ENCODE results near the gene SCN11A. TPM values are rescaled to one million over a fixed set of nuclear protein-coding genes. Genes with fewer than 3 reads are reported as not detected.
"Not testable (repeated sequence)": the region's sequence is repeated elsewhere in the genome, so short reads cannot be mapped to it uniquely, and the experiment has no call there.

Gene SCN11A
- total RNA-seq, 1 experiment from 2014 or later, result not detected

DNA sequence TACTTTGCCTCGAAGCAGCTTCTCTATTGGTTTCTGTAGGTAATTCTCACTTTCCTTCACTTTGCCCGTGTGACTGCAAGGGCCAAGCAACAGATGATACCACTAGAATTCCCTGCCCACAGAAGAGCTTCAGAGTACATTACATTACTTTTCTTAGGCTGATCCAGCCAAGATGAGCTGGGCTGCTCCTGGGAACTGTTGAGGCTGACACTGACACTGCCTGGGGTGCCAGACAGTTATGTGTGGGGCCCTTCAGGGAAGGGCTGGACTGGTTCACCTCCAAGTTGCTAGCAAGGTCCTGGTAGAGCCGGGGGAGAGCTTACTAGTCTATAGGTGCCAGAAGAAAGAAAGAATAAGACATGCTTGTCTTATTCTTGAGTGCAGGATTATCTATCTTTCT, 36.7 kb upstream of the SCN11A start:
- Histone ChIP-seq H3K4me1 (replicated peaks) (no peaks in the 10 kb centered on the region), H3K36me3 (peaks cover 21% of the 10 kb centered on the region), H3K27ac (no peak overlapping the region), H3K4me3 (no peak overlapping the region), H3K9me3 (replicated peaks) (no peaks in the 10 kb centered on the region), H3K27me3 (replicated peaks) (no peaks in the 10 kb centered on the region)
- DNase-seq (ENCODE audit: low read depth in 1 of 2, low spot score in 2 of 2), result no peak

DNA sequence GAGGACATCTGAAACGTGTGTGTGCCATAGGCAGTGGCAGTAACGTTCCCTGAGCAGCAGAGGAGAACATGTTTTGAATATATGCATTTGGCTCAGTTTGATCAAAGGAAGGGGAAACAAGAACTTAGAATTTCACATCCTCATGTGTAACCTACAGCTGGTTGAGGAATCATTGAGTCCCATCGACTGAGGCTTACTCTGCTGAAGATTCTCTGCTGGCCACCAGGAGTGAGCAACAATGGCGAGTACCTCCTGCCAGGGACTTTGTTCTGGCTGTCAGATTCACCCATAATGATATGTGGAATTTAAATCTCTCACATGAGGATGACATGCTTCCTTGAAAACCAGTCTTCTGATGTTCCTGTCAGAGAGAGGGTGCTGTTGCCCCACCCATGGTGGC, 34.4 kb upstream of the SCN11A start:
- Histone ChIP-seq H3K36me3 (peaks cover 21% of the 10 kb centered on the region), H3K27ac (no peak overlapping the region), H3K9me3 (replicated peaks) (no peaks in the 10 kb centered on the region), H3K4me3 (no peak overlapping the region), H3K27me3 (replicated peaks) (no peaks in the 10 kb centered on the region), H3K4me1 (replicated peaks) (no peaks in the 10 kb centered on the region)
- DNase-seq (ENCODE audit: low read depth in 1 of 2, low spot score in 2 of 2), result no peak

DNA sequence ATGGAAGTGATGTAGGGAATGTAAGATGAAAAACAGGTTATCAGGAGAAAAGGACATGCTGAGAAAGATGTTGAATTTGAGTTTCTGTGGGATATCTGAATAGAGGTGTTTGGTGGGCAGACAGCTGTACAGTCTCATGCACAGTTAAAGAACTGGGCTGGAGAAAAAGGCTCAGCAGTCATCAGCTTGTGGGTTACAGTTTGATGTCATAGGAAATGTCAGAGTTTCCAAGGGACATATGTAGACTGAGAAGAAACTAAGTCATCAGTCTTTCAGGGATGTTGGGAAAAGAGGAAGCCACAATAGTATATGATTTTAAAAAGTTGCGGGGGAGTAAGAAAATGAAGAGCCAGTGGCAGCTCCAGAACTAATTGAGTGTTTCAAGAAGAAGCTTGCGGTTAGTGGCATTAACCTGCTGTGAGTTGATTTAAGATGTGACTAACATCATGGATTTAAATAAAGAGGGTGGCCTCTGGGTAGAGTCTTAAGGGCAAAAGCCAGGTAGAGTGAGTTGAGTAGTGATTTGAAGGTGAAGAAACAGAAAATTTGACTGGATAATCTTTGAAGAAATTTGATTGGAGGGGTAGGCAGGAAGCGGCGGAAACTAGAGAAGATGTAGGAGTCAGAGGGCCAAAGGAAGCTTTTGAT, 31.0 kb upstream of the SCN11A start:
- H3K9me3 ChIP-seq (replicated peaks), result no peaks in the 10 kb centered on the region
- peaks cover 21% of the 10 kb centered on the region for H3K36me3 ChIP-seq
- H3K4me1 ChIP-seq (replicated peaks), result no peaks in the 10 kb centered on the region
- no peak overlapping the region for H3K27ac ChIP-seq
- no peaks in the 10 kb centered on the region for H3K27me3 ChIP-seq (replicated peaks)
- no peak for DNase-seq (ENCODE audit: low read depth in 1 of 2, low spot score in 2 of 2)
- H3K4me3 ChIP-seq, result no peak overlapping the region

DNA sequence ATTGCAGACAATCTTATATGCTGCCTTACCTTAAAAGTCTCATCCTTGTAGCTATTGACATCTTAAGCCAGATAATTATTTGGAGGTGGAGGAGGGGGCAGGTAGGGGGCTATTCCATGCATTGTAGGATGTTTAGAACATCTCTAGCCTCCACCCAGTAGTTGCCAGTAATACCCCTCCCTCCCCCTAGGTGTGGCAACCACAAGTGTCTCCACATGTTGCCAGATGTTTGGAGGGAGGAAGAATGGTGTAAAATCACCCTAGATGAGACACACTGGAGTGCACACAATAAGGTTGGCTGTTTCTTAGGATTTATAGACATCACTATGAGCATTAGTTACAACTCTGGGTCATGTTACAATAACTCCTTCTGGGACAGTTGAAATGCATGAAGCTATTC, 28.3 kb upstream of the SCN11A start:
- no peaks in the 10 kb centered on the region for H3K9me3 ChIP-seq (replicated peaks)
- DNase-seq (ENCODE audit: low read depth in 1 of 2, low spot score in 2 of 2), result no peak
- H3K36me3 ChIP-seq, result peaks cover 18% of the 10 kb centered on the region
- H3K4me3 ChIP-seq, result no peak overlapping the region
- H3K27ac ChIP-seq, result no peak overlapping the region
- H3K27me3 ChIP-seq (replicated peaks), result no peaks in the 10 kb centered on the region
- H3K4me1 ChIP-seq (replicated peaks), result no peaks in the 10 kb centered on the region

DNA sequence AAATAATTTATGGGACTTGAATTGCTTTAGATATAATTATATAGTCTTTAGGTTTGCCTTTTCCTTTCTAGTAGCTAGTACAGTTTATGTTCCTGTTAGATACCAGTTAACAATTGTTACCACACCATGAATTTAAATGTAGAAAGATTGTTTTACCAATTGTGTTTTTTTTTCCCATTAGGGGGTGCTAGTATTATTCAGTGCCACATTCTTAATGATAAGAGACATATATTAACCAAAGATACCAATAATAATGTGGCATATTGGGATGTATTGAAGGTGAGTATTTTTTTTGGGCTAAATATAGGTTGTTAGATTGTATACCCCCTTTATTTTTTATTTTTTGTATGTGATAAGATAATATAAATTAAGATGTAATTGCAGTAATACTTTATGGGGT, 27.8 kb upstream of the SCN11A start:
- no peaks in the 10 kb centered on the region for H3K27me3 ChIP-seq (replicated peaks)
- DNase-seq (ENCODE audit: low read depth in 1 of 2, low spot score in 2 of 2), result no peak
- no peak overlapping the region for H3K4me3 ChIP-seq
- H3K27ac ChIP-seq, result no peak overlapping the region
- H3K4me1 ChIP-seq (replicated peaks), result no peaks in the 10 kb centered on the region
- H3K9me3 ChIP-seq (replicated peaks), result no peaks in the 10 kb centered on the region
- peaks cover 19% of the 10 kb centered on the region for H3K36me3 ChIP-seq

DNA sequence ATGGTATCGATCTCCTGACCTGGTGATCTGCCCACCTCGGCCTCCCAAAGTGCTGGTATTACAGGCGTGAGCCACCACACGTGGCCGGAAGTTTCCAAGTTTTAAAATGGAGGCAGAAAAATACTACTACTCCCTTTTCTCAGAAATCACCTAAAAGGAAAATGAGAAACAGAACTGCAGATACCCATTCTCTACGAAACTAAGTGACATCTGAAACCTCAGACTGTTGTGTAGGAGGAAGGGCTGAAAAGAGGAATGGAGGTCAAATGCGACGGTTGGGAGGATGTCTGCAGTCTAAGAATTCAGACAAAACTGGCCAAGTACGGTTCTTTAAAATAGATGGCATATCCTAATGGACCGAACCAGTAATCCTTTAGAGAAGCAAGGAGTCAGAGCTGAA, 24.2 kb upstream of the SCN11A start:
- H3K27ac ChIP-seq, result no peak overlapping the region
- H3K9me3 ChIP-seq (replicated peaks), result no peaks in the 10 kb centered on the region
- H3K4me3 ChIP-seq, result no peak overlapping the region
- H3K4me1 ChIP-seq (replicated peaks), result no peaks in the 10 kb centered on the region
- H3K27me3 ChIP-seq (replicated peaks), result no peaks in the 10 kb centered on the region
- no peak for DNase-seq (ENCODE audit: low read depth in 1 of 2, low spot score in 2 of 2)
- peaks cover 17% of the 10 kb centered on the region for H3K36me3 ChIP-seq

DNA sequence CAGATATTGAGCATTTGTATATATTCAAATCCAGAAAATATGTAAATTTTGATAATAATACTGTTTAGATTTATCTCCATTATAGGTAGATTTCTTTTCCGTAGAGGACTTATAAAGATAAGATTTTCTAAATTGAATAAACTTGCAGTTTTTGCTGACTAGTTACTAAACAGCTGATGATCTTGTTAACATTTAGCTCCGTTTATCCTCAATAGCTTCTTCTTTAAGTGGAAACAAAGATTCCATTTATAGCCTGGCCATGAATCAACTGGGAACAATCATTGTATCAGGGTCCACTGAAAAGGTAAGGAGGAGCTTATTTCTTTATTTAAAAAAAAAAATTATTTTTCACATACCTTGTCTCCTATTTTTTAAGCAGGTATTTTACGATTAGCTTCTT, 16.8 kb upstream of the SCN11A start:
- Histone ChIP-seq H3K4me1 (replicated peaks) (0 out of 2 replicates have a peak, but pooled peaks cover 3% of the 10 kb centered on the region), H3K4me3 (no peak overlapping the region), H3K36me3 (peaks cover 9% of the 10 kb centered on the region; the same call in 1 of the 2 replicates), H3K9me3 (replicated peaks) (no peaks in the 10 kb centered on the region), H3K27me3 (replicated peaks) (no peaks in the 10 kb centered on the region), H3K27ac (no peak overlapping the region)
- no peak for DNase-seq (ENCODE audit: low read depth in 1 of 2, low spot score in 2 of 2)

DNA sequence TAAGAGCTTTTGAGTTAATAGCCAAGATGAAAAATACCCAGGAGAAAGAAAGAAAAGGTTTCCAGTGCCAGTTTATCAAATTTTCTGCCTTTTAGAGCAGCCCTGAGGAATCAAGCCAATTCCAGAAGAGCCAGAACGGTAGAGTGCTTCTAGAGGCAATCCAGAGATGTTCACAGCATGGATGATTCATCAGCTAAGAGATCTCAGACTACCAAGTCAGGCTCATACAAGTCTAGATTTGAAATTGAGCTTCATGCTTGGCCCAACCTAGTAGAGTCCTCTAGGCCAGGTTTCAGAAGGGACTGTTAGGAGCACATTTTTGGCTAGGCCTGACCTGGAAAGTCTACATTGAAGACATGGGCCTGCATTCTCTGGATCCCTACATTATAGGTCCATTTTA, 15.5 kb upstream of the SCN11A start:
- Histone ChIP-seq H3K4me1 (replicated peaks) (0 out of 2 replicates have a peak, but pooled peaks cover 3% of the 10 kb centered on the region), H3K36me3 (peaks cover 9% of the 10 kb centered on the region; the same call in 1 of the 2 replicates), H3K9me3 (replicated peaks) (no peaks in the 10 kb centered on the region), H3K27me3 (replicated peaks) (no peaks in the 10 kb centered on the region), H3K27ac (no peak overlapping the region), H3K4me3 (no peak overlapping the region)
- DNase-seq (ENCODE audit: low read depth in 1 of 2, low spot score in 2 of 2), result no peak

DNA sequence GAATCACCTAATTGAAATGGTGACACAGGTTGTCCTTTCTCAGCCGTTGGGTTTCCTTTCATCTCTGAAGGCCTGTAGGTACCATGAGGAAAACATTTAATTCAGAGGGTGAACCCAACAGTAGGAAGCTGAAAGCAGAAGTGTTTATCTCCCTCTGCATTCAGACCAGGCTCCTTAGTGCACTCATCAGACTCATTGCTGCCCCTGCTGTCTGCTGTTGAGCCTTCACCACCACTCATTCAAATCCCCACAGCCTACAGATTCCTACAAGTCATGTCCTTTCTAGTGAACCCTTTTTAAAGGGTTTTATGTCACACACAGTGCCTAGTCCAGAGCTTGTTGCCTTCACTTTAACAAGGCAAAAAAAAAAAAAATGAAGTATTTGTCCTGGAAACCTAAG, 13.5 kb upstream of the SCN11A start:
- Histone ChIP-seq H3K27me3 (replicated peaks) (no peaks in the 10 kb centered on the region), H3K9me3 (replicated peaks) (no peaks in the 10 kb centered on the region), H3K27ac (no peak overlapping the region; the same call in 1 of the 2 replicates), H3K36me3 (peaks cover 9% of the 10 kb centered on the region; the same call in 1 of the 2 replicates), H3K4me3 (no peak overlapping the region), H3K4me1 (replicated peaks) (0 out of 2 replicates have a peak, but pooled peaks cover 3% of the 10 kb centered on the region)
- DNase-seq (ENCODE audit: low read depth in 1 of 2, low spot score in 2 of 2), result peak in 1 of 2 experiments; percentile 7

DNA sequence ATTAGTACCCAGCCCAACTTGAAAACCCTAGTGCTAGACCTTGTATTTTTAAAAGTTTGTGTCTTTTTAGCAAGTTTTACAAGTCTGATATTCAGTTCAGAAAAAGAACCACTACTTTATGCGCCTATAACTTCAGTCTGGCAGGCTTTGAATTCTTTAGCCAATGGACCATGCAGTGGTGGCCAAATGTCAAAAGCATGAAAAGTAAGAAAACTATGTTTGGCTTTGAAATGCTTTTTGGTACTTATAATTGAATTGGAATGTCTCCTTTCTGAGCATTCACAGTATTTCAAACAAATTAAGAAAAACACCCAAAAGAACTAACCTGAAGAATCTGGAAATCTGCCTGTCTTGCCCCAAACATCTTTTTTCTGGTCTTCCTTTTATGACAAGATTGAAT, 12.9 kb upstream of the SCN11A start:
- DNase-seq (ENCODE audit: low read depth in 1 of 2, low spot score in 2 of 2), result no peak
- Histone ChIP-seq H3K4me3 (no peak overlapping the region), H3K4me1 (replicated peaks) (0 out of 2 replicates have a peak, but pooled peaks cover 3% of the 10 kb centered on the region), H3K36me3 (peaks cover 9% of the 10 kb centered on the region; the same call in 1 of the 2 replicates), H3K9me3 (replicated peaks) (no peaks in the 10 kb centered on the region), H3K27ac (no peak overlapping the region; the same call in 1 of the 2 replicates), H3K27me3 (replicated peaks) (no peaks in the 10 kb centered on the region)

DNA sequence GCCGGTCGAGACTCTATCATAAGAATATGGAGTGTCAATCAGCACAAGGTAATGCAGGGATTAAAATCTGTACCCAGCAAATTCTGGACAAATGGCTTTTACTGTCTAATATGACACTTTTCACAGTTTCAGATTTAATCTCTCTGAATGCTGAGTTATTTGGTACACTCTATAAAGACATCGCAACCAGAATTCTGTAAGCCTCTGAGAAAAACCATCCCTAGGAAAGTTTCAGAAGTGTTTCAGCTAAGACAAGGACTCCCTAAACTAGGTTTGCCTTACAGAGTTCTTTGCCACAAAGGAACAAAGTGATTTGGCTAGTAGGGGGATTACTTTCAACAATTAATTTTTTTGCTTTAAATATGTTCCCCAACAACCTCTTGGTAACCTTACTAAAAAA, 11.4 kb upstream of the SCN11A start:
- Histone ChIP-seq H3K27me3 (replicated peaks) (no peaks in the 10 kb centered on the region), H3K9me3 (replicated peaks) (no peaks in the 10 kb centered on the region), H3K27ac (no peak overlapping the region), H3K4me3 (no peak overlapping the region), H3K36me3 (0 out of 2 replicates have a peak, but pooled peaks cover 6% of the 10 kb centered on the region), H3K4me1 (replicated peaks) (0 out of 2 replicates have a peak, but pooled peaks cover 3% of the 10 kb centered on the region)
- no peak for DNase-seq (ENCODE audit: low read depth in 1 of 2, low spot score in 2 of 2)

DNA sequence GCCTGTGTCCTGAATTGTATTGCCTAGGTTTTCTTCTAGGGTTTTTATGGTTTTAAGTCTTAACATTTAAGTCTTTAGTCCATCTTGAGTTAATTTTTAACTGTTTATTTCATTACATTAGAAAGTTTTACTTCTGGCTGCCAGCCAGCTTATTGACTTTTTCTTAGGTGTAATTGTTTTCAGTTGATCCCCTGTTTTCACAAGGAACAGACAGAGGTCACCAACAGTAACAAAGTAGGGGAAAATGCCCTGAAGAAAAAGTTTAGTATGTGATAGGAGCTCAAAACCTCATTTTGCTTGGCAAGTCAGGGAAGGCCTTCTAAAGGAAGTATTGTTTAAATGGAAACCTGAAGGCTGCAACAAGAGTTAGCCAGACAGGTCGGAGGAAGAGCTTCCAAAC, 10.4 kb upstream of the SCN11A start:
- Histone ChIP-seq H3K9me3 (replicated peaks) (no peaks in the 10 kb centered on the region), H3K36me3 (0 out of 2 replicates have a peak, but pooled peaks cover 4% of the 10 kb centered on the region), H3K4me3 (no peak overlapping the region), H3K27ac (no peak overlapping the region), H3K27me3 (replicated peaks) (no peaks in the 10 kb centered on the region), H3K4me1 (replicated peaks) (0 out of 2 replicates have a peak, but pooled peaks cover 3% of the 10 kb centered on the region)
- DNase-seq (ENCODE audit: low read depth in 1 of 2, low spot score in 2 of 2), result no peak

DNA sequence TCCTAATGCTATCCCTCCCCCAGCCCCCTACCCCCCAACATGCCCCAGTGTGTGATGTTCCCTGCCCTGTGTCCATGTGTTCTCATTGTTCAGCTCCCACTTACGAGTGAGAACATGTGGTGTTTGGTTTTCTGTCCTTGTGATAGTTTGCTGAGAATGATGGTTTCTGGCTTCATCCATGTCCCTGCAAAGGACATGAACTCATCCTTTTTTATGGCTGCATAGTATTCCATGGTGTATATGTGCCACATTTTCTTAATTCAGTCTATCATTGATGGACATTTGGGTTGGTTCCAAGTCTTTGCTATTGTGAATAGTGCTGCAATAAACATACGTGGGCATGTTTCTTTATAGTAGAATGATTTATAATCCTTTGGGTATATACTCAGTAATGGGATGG, 9.5 kb upstream of the SCN11A start:
- H3K36me3 ChIP-seq; H3K4me1 ChIP-seq (replicated peaks); H3K4me3 ChIP-seq; H3K27me3 ChIP-seq (replicated peaks); H3K9me3 ChIP-seq (replicated peaks); H3K27ac ChIP-seq; DNase-seq (ENCODE audit: low read depth in 1 of 2, low spot score in 2 of 2): not testable (repeated sequence)

DNA sequence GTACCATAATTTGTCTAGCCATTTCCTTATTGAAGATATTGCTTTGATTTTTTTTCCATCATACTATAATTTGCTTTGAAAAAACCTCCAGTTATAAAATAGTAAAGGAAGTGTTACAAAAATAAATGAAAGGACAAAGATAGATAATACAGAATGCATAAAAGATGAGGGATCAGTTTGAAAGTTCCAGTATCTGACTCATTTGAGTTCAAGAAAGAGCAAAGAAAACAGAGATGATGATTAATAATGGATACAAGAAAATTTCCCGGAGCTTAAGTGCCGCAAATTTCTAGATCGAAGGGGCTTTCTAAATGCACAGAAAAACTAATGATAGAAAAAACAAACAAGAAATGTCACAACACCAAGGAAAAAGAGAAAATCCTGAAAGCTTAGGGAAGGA, 4.4 kb upstream of the SCN11A start:
- Histone ChIP-seq H3K27ac (no peak overlapping the region), H3K4me3 (no peak overlapping the region), H3K4me1 (replicated peaks) (peaks cover 16% of the 10 kb centered on the region), H3K27me3 (replicated peaks) (no peaks in the 10 kb centered on the region), H3K9me3 (replicated peaks) (no peaks in the 10 kb centered on the region), H3K36me3 (peaks cover 9% of the 10 kb centered on the region; the same call in 1 of the 2 replicates)
- no peak for DNase-seq (ENCODE audit: low read depth in 1 of 2, low spot score in 2 of 2)

DNA sequence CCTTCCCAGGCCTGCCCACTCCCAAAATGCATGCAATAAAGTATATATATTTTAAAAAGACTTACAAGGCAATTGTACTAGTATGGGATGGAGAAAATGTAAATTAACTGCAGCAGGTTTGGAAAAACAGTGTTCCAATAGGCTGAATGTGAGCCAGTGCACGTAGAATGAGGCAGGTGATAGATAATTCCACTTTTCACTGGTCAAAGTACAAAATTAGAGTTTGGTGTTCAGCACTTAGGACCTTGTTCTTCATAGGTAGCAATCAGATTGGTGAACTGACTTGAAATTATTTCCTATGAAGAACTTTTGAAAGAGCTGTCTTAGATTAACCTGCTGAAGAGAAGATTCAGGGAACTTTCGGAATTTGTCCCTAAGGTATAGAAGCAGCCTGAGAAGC, 2.0 kb upstream of the SCN11A start:
- no peak for DNase-seq (ENCODE audit: low read depth in 1 of 2, low spot score in 2 of 2)
- H3K27ac ChIP-seq, result no peak overlapping the region
- peaks cover 9% of the 10 kb centered on the region; the same call in 1 of the 2 replicates for H3K36me3 ChIP-seq
- H3K9me3 ChIP-seq (replicated peaks), result no peaks in the 10 kb centered on the region
- H3K4me1 ChIP-seq (replicated peaks), result peaks cover 17% of the 10 kb centered on the region
- no peak overlapping the region for H3K4me3 ChIP-seq
- no peaks in the 10 kb centered on the region for H3K27me3 ChIP-seq (replicated peaks)
